Activated CD4-positive, alpha-beta T cell treated with anti-CD3 and anti-CD28 coated beads for 36 hours (primary cell): ENCODE data around the gene AHCYL2. TPM values are rescaled to one million over a fixed set of nuclear protein-coding genes. Genes with fewer than 3 reads are reported as not detected.
A peak's percentile ranks its signal among the peaks of the same experiment; 100 is the strongest.
"Not testable (repeated sequence)": the region's sequence is repeated elsewhere in the genome, so short reads cannot be mapped to it uniquely, and the experiment has no call there.

Source experiments
- ATAC-seq: fragments of 200-7000 bp; cut with Tn5 transposase; one replicate; pipeline ENCODE4 v1.10.0; 2021; ENCODE audit warnings: mild to moderate bottlenecking, moderate library complexity
- CTCF ChIA-PET: fragments of 350-600 bp; sonication (Branson Sonifier 250); formaldehyde crosslinking; loops from one replicate; lab custom pipeline; 2021; ENCODE audit warnings: antibody characterized with exemption; lab: Charles Lee
- POLR2A ChIA-PET: fragments of 350-600 bp; sonication (Branson Sonifier 250); formaldehyde crosslinking; loops from one replicate; lab custom pipeline; 2021; ENCODE audit warnings: antibody characterized with exemption, inconsistent platforms; lab: Charles Lee
- DNase-seq: peaks from one replicate; pipeline ENCODE4 v3.0.0-alpha.2; 2020
- H3K27ac Mint-ChIP-seq: one replicate; pipeline ENCODE4 v1.8.0; 2021; ENCODE audit warnings: mixed read lengths
- H3K27me3 Mint-ChIP-seq: one replicate; pipeline ENCODE4 v1.8.0; 2021; ENCODE audit warnings: mixed read lengths
- H3K36me3 Mint-ChIP-seq: one replicate; pipeline ENCODE4 v1.8.0; 2021; ENCODE audit warnings: low read depth, mixed read lengths
- H3K4me1 Mint-ChIP-seq: one replicate; pipeline ENCODE4 v1.8.0; 2021; ENCODE audit warnings: mixed read lengths
- H3K4me3 Mint-ChIP-seq: one replicate; pipeline ENCODE4 v1.8.0; 2021; ENCODE audit warnings: mild to moderate bottlenecking, moderate library complexity, mixed read lengths
- H3K9me3 Mint-ChIP-seq: one replicate; pipeline ENCODE4 v1.8.0; 2021; ENCODE audit warnings: low read depth, mixed read lengths
- intact Hi-C, 2 experiments: fragments of 100-400 bp; cut with DNase I in 1 of 2; cut with micrococcal nuclease in 1 of 2; formaldehyde crosslinking; loops; one replicate each; pipeline versions ENCODE4 v1.14.2 to v1.15.1; 2022 to 2024; cut with DNase I, micrococcal nuclease
- total RNA-seq, 2 experiments: library from RNA; stranded (reverse); gene quantifications; one replicate each; pipeline ENCODE4 v1.2.3, GENCODE V29; 2021

The AHCYL2 gene
- total RNA-seq, 2 experiments from 2014 or later, result 14.1 to 14.9 TPM

DNA sequence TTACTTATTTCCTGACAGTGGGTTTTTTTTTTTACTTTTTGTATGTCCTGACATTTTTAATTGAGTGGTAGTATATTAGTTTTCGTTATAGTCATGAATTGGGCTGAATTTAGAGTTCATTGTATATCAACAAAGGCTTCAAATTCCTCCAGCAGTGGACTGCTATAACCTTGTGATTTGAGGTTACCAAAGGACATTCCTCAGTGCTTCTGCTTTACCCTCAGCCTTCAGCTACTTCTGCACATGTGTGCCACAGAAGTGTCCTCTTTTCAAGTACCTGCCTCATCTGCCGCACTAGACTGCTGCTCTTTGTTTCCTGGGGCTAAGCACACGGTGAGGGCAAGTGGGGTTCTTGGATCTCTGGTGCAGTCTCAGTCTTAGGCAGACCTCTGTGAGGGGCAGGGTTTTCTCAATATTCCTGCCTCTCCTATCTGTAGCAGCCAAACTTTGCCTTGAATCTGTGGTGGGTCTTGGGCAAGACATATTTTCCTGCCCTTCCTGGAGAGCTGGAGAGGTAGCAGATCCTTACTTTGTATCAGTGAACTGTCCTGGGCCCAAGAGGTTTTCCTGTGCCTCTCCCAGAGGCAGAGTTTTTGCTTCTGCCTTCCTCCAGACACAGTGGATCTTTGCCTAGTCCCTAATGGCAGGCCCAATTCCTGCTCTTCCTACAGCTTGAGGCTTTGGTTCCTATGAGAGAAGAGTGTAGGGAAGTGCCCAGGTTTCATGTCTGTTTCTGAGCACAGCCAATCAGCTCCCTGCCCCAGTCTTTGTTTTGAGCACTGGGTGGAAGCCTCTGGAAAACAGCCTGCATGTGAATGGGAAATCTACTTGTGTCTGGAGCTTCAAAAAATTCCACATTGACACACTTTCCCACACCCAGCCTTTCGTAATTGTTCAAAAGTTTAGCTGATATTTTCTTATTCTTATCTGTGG, 170.4 kb downstream of the AHCYL2 start:
- intact Hi-C loops, result no loop called here
- Mint-ChIP-seq H3K9me3 (no peaks in the 10 kb centered on the region), H3K27ac (no peak overlapping the region), H3K27me3 (no peaks in the 10 kb centered on the region), H3K4me3 (no peak overlapping the region), H3K4me1 (no peaks in the 10 kb centered on the region), H3K36me3 (peaks cover 5% of the 10 kb centered on the region)
- POLR2A ChIA-PET, result no interaction called here
- CTCF ChIA-PET, result interaction anchor here (1.0 kb wide), 1 partner anchor 76 kb away, joined by 3 read pairs; no protein-coding TSS in a partner anchor
- DNase-seq (no peak), ATAC-seq (no peak)

DNA sequence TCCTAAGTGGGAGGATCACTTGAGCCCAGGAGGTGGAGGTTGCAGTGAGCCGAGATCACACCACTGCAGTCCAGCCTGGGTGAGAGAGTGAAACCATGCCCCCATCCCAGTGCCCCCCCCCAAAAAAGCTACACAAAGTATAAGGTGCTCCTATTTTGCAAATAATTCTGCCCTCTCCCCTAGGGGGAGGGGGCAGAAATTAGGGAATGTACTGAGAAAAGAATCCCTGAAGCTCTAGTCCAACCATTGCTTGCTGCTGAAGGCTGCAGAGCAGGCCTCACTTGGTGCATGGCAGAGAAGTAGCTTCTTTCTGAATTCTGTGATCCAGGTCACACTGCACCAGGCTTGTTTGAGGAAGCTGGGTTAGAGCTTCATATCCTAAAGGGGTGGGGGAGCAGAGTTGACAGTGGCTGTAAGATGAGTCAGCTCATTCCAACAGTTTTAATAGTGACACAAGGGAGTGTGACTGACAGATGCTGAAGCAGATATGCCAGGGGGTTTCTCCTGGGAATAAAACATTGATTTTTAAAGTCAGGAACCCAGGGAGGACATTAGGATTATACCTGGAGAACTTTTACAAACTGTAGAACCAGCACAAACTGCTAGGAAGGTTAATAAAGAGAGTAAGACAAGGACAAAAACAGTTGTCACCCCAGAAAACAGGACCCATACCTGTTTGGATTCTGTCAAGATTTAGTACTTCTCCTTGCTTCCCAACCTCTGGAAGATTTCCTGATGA, 176.6 kb downstream of the AHCYL2 start:
- no peak overlapping the region for H3K4me3 Mint-ChIP-seq

DNA sequence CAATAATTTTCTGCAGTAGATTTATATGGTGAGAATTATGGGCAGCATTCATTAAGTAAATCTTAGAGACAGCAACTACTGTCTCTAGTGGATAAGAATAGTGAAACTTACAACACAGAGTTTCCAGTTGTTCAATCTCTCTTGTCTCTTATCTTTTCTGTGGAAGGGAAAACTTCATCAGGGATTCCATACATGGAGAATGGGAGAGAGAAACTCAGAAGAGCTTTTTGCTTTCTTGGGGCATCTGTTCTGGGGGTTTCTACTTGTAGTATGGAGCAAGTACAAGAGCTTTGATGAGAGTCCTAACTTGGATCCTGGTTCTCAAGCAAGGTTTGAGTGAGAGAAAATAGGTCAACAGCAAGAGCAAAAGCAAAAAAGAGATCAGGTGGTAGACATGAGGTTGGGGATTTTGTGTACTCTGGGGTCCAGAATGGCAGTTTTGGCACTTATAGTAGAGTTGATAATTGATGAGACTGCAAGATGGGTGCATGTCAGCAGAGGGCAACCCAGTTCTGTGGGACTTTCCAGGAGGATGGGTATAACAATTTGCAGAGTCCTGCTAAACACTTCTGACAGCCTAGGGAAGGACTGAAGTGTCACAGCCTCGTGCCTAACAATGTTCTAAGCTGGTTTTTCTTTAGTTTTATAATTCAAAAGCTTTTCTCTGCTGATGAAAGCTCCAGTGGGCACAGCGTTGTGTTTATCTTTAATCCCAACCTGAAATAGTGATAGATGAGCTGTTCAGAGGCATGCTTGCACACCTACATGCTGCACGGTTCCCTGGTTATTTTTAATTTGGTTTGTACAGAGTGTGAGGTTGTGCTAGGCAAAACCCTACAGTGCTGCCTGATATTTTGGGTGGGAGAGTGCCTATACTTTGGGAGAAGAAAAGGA, 177.4 kb downstream of the AHCYL2 start:
- intact Hi-C loops, result loop anchor here (1.0 to 5.0 kb wide), 4 partner anchors 35 to 233 kb away; no protein-coding TSS in a partner anchor
- Mint-ChIP-seq H3K27ac (peak overlapping the region; percentile 9), H3K9me3 (no peaks in the 10 kb centered on the region), H3K4me3 (no peak overlapping the region), H3K36me3 (peaks cover 14% of the 10 kb centered on the region), H3K27me3 (no peaks in the 10 kb centered on the region), H3K4me1 (peaks cover 33% of the 10 kb centered on the region)
- peak; percentile 61 for DNase-seq
- CTCF ChIA-PET, result interaction anchor here (0.6 to 3.1 kb wide), 11 partner anchors 11 to 1468 kb away, joined by 3 to 34 read pairs (median 4); no protein-coding TSS in a partner anchor
- peak; percentile 86 for ATAC-seq
- POLR2A ChIA-PET, result no interaction called here

More for the DNA sequence above, 176.6 kb downstream of the AHCYL2 start:
- peaks cover 33% of the 10 kb centered on the region for H3K4me1 Mint-ChIP-seq
- ChIA-PET POLR2A (no interaction called here), CTCF (interaction anchor here (0.6 to 3.1 kb wide), 11 partner anchors 11 to 1538 kb away, joined by 3 to 34 read pairs (median 4); no protein-coding TSS in a partner anchor)
- H3K36me3 Mint-ChIP-seq, result peaks cover 13% of the 10 kb centered on the region
- DNase-seq (no peak), ATAC-seq (no peak)
- no peaks in the 10 kb centered on the region for H3K27me3 Mint-ChIP-seq
- no peak overlapping the region for H3K27ac Mint-ChIP-seq
- no peaks in the 10 kb centered on the region for H3K9me3 Mint-ChIP-seq
- intact Hi-C loops, result loop anchor here in 1 of 2 experiments (5.0 kb wide), 1 partner anchor 36 kb away; no protein-coding TSS in a partner anchor

DNA sequence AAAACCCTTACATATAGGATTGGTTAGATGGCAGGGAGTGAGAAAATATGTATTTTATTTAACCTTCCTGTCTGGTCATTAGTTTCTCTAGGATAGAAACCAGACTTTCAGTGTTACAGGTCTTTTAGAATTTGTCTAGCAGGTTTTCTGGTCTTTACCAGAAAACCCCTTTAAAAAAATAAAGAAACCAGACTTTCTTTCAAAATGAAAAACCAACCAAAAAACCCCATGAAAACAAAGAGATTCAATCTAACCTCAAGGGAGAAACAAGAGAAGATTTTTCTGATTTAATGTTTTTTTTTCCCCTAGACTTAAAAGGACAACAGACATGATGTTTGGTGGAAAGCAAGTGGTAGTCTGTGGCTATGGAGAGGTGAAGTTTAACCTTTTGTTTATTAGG, 180.7 kb downstream of the AHCYL2 start:
- peak overlapping the region; percentile 47 for H3K27ac Mint-ChIP-seq
- H3K4me1 Mint-ChIP-seq, result peaks cover 33% of the 10 kb centered on the region
- intact Hi-C loops, result loop anchor here (1.0 to 5.0 kb wide), 4 partner anchors 29 to 66 kb away; partner anchors contain the start of gene STRIP2 (in 1 of the 2)
- no peaks in the 10 kb centered on the region for H3K9me3 Mint-ChIP-seq
- no peak overlapping the region for H3K4me3 Mint-ChIP-seq
- POLR2A ChIA-PET, result no interaction called here
- CTCF ChIA-PET, result interaction anchor here (1.1 kb wide), 1 partner anchor 29 kb away, joined by 3 read pairs; no protein-coding TSS in a partner anchor
- peaks cover 25% of the 10 kb centered on the region for H3K36me3 Mint-ChIP-seq
- DNase-seq, result no peak
- H3K27me3 Mint-ChIP-seq, result no peaks in the 10 kb centered on the region
- ATAC-seq, result no peak

DNA sequence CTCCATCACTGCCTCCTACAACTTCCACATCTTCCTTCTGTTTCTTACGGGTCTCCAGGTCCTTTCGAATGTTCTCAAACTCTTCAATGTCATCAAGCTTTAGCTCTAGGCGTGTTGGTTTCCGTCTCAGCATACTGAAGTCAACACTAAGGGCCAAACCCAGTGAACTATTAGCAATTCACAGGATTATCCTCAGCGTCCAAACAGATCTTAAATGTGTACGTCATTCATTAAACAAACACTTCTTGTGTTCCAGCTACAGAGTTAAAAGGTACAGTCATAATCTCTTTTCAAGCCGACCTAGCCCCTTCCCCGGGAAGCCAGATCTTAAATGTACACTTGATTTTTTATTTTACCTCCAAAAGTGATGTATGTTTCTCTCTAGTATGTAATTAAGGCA, 185.4 kb downstream of the AHCYL2 start:
- DNase-seq, ATAC-seq, CTCF ChIA-PET, H3K27me3 Mint-ChIP-seq, H3K4me3 Mint-ChIP-seq, intact Hi-C loops, POLR2A ChIA-PET, H3K27ac Mint-ChIP-seq, H3K9me3 Mint-ChIP-seq: not testable (repeated sequence)
- Mint-ChIP-seq H3K36me3 (peaks cover 40% of the 10 kb centered on the region), H3K4me1 (peaks cover 12% of the 10 kb centered on the region)

DNA sequence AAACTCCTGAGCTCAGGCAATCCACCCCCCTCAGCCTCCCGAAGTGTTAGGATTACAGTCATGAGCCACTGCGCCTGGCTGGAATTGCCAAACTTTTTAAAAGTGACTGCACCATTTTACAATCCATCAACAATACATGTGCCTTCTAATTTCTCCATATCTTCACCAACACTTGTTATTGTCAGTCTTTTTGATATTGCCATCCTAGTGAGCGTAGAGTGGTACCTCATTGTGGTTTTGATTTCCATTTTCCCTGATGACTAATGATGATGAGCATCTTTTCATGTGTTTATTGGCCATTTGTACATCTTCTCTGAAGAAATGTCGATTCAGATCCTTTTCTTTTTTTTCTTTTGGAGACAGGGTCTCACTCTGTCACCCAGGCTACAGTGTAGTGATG, 187.7 kb downstream of the AHCYL2 start:
- Mint-ChIP-seq H3K9me3 (peaks cover 4% of the 10 kb centered on the region), H3K27me3 (no peaks in the 10 kb centered on the region), H3K36me3 (peaks cover 32% of the 10 kb centered on the region), H3K4me1 (no peaks in the 10 kb centered on the region), H3K27ac (no peak overlapping the region), H3K4me3 (no peak overlapping the region)
- ATAC-seq (no peak), DNase-seq (no peak)
- ChIA-PET POLR2A (no interaction called here), CTCF (interaction anchor here (0.6 to 1.8 kb wide), 5 partner anchors 10 to 677 kb away, joined by 3 to 5 read pairs (median 3); no protein-coding TSS in a partner anchor)
- intact Hi-C loops, result no loop called here

DNA sequence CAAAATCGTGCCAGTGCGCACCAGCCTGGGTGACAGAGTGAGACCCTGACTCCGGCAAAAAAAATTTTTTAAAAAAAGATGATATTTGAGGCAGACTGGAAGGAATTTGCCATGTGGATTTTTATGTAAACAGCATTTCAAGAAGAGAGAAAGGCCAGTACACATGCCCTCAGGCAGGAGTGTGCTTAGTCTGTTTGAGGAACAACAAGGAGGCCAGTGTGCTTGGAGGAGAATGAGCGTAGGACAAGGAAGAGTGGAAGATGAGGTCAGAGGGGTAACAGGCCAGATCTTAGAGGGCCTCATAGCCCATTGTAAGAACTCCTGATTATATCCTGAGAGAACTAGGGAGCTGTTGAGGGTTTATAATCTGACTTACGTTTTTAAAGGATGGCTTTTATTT, 192.2 kb downstream of the AHCYL2 start:
- CTCF ChIA-PET, result interaction anchor here (1.3 kb wide), 1 partner anchor 146 kb away, joined by 3 read pairs; no protein-coding TSS in a partner anchor
- POLR2A ChIA-PET, result no interaction called here
- intact Hi-C loops, result no loop called here

DNA sequence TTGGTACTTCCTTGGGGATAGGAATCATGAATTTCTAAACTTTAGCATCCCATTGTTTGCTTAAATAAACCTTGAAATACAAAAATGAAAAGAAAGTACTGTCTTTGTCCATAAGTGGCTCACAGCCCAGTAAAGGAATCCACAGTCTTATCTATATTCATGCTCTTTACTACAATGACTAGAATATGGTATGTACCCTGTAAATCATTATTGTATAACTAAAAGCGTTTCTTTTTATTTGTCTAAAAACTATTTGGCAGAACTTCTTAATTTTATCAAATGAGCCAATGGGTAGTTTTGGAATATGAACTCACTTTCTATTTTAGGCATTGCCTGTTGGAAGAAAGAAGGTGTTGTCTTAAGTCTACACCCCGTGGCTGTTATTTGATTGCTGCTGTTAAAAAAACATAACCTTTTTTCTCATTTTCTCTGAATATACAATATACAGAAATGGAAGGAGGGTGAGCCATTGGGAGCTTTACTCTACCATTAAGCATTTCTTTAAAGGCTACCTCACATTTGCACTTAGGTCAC, 197.0 kb downstream of the AHCYL2 start:
- peaks cover 2% of the 10 kb centered on the region for H3K4me1 Mint-ChIP-seq
- CTCF ChIA-PET, result interaction anchor here (1.5 kb wide), 1 partner anchor 89 kb away, joined by 3 read pairs; no protein-coding TSS in a partner anchor
- POLR2A ChIA-PET, result no interaction called here
- ATAC-seq (no peak), DNase-seq (no peak)
- H3K4me3 Mint-ChIP-seq, result no peak overlapping the region
- peaks cover 15% of the 10 kb centered on the region for H3K36me3 Mint-ChIP-seq
- no peaks in the 10 kb centered on the region for H3K27me3 Mint-ChIP-seq
- intact Hi-C loops, result no loop called here
- H3K27ac Mint-ChIP-seq, result no peak overlapping the region
- H3K9me3 Mint-ChIP-seq, result no peaks in the 10 kb centered on the region

More for the DNA sequence above, 192.2 kb downstream of the AHCYL2 start:
- no peak for DNase-seq
- no peak for ATAC-seq
- H3K4me1 Mint-ChIP-seq, result no peaks in the 10 kb centered on the region
- H3K9me3 Mint-ChIP-seq, result peaks cover 4% of the 10 kb centered on the region
- peaks cover 15% of the 10 kb centered on the region for H3K36me3 Mint-ChIP-seq
- H3K27ac Mint-ChIP-seq, result peak overlapping the region; percentile 17
- no peak overlapping the region for H3K4me3 Mint-ChIP-seq
- no peaks in the 10 kb centered on the region for H3K27me3 Mint-ChIP-seq

DNA sequence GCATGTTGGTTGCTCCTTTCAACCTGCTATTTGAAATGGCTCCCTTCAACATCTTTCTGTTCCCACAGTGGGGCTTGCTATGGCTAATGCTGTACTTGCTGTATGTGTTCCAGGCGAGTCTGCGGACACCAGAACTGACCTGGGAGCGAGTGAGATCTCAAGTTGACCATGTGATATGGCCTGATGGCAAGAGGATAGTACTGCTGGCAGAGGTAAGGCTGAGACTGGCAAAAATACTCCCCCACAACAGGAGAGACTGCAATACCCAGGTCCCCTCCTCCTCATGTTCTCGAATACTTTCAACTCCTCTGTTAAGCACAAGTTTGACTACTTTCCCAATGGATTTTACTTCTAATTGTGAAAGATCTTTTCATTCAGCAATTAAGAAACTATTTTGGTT, 197.9 kb downstream of the AHCYL2 start:
- peaks cover 19% of the 10 kb centered on the region for H3K36me3 Mint-ChIP-seq
- no peaks in the 10 kb centered on the region for H3K27me3 Mint-ChIP-seq
- ChIA-PET CTCF (interaction anchor here (0.9 to 1.0 kb wide), 2 partner anchors 11 to 49 kb away, joined by 3 read pairs; no protein-coding TSS in a partner anchor), POLR2A (no interaction called here)
- no peak for ATAC-seq
- intact Hi-C loops, result no loop called here
- H3K27ac Mint-ChIP-seq, result no peak overlapping the region
- DNase-seq, result no peak
- H3K9me3 Mint-ChIP-seq, result no peaks in the 10 kb centered on the region
- no peak overlapping the region for H3K4me3 Mint-ChIP-seq
- peaks cover 3% of the 10 kb centered on the region for H3K4me1 Mint-ChIP-seq

DNA sequence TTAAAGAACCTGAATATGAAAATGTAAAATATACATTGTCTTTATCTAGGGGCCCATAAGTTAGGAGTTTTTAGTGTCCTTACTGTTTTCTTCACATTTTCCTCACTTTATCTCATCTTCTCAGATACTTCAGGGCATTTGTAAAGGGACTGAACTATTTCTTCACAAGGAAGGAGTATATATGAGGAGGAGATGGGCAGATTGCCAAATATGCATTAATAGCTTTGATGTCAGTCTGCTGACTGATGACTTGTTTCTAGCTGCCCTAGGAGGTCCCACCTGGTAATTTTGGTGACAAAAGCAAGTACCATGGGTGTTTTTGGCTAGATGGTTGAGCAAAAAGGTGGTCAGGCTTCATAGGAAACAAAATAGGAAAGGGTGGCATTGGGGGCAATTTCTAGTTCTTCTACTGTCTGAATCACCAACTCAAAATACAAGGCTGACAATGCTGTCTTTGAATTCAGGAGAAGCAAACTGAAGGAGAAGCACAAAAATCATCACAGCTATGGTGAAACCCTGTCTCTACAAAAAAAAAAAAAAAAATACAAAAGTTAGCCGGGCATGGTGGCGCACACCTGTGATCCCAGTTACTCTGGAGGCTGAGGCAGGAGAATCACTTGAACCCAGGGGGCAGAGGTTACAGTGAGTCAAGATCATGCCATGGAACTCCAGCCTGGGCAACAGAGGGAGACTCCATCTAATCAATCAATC, 199.0 kb downstream of the AHCYL2 start:
- no peak for DNase-seq
- peaks cover 16% of the 10 kb centered on the region for H3K36me3 Mint-ChIP-seq
- peaks cover 3% of the 10 kb centered on the region for H3K4me1 Mint-ChIP-seq
- intact Hi-C loops, result no loop called here
- ChIA-PET CTCF (interaction anchor here (0.8 to 1.9 kb wide), 5 partner anchors 8 to 56 kb away, joined by 3 to 6 read pairs (median 3); no protein-coding TSS in a partner anchor), POLR2A (no interaction called here)
- H3K4me3 Mint-ChIP-seq, result no peak overlapping the region
- no peaks in the 10 kb centered on the region for H3K9me3 Mint-ChIP-seq
- no peak overlapping the region for H3K27ac Mint-ChIP-seq
- no peaks in the 10 kb centered on the region for H3K27me3 Mint-ChIP-seq
- no peak for ATAC-seq
